GM19372 (cell line): Measurements from ENCODE around the gene PRR3.
A peak's percentile ranks its signal among the peaks of the same experiment; 100 is the strongest.

ENCODE experiments used
- ATAC-seq: cut with Tn5 transposase; IDR thresholded peaks from one replicate; pipeline ENCODE4 v1.9.1; 2021; ENCODE audit warnings: mild to moderate bottlenecking, low read depth, moderate library complexity; ENCODE audit not compliant: unreplicated experiment

PRR3 gene

DNA sequence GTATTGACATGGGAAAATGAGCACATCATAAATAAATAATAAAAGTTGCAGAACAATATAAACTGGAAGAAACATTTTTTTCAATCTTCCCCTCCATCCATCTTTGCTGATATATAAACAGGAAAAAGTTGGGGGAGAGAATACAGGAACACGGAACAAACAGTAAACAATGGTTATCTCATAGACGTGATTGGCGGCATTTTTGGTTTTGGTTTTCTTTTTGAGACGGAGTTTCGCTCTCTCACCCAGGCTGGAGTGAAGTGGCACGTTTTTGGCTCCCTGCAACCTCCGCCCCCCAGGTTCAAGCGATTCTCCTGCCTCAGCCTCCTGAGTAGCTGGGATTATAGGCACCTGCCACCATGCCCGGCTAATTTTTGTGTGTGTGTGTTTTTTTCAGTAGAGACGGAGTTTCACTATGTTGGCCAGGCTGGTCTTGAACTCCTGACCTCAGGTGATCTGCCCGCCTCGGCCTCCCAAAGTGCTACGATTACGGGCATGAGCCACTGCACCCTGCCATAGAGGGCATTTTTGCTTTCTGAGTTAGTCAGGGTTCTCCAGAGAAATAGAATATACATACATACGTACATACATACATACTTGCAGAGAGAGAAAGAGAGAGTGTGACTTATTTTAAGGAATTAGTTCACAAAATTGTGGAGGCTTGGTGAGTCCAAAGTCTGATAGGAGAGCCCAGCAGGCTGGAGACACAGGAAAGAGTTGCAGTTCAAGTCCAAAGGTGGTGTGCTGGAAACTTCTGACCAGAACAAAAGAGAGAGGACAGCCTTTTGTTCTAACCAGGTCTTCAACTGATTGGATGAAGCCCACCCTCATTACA lies 23.4 kb upstream of the PRR3 start:
- no peak for ATAC-seq

DNA sequence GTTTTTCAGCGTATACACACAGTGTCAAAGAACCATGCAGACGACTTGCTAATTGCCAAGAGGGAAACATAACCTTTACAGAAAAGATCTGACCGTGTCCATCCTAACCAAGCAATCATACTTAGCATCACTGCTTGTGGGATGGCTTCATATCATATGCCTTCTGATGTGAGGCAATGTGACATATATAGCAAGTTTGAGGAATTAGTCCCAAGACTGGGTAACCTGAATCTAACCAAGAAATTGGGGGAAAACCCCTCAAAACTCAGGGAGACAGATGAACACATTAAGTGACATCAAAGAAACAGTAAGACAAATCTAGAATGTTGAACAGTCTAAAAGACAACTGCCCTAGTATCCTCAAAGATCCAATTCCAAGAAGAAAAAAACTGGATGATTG lies 19.2 kb upstream of the PRR3 start:
- ATAC-seq, result no peak

DNA sequence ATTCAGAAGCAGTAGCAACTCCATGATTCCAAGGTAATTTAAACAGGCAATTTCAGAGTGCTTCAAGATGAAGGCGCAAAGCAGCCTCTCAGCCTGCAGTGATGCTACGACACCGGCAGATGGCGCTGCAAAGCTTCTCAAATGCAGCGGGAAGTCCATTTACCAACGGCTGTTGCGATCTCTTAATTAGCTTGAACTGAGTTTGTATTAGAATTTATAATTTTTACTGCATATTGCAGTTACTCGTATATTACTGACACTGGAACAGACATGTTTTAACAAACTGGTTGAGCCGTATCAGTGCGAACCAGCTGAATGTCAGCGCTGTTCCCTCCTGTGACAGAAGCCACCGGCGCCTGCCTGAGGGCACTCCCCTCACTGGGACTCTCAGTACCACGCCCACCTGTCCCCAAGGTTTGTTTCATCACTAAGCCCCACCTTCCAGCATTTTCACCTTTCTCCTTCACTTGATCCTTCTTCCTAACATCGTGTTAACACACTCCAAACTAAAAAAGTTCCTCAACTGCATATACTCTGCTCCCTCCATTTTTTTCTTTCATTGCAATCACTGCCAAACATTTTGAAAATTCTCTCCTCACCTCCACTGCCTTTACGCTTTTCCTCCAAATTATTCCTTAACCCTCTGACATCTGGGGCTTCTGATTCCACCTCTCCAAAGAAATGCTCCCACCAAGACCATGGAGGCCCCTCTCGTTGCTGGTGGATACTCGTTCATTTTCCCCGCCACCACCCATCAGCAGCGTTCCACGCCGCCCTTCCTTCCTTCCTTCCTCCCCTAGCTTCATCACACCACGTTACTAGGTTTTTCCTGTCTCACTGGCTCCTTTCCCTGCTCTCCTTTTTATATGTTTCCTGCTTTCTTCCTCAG lies 15.3 kb upstream of the PRR3 start:
- ATAC-seq, result no peak

DNA sequence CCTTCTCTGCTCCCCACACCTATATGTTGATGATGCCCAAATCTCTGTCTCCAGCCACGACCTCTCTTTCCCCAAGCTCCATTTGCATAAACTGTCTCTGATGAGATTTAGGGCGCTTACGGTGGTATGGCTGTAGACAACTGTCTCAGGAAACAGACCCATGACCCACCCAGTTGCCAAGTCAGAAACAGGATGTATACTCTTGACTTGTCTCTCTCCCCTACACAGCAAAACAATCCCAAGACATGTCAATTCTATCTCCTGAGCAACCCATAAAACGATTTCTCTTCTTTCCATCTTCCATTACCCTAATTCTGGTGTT lies 14.7 kb upstream of the PRR3 start:
- ATAC-seq, result no peak

DNA sequence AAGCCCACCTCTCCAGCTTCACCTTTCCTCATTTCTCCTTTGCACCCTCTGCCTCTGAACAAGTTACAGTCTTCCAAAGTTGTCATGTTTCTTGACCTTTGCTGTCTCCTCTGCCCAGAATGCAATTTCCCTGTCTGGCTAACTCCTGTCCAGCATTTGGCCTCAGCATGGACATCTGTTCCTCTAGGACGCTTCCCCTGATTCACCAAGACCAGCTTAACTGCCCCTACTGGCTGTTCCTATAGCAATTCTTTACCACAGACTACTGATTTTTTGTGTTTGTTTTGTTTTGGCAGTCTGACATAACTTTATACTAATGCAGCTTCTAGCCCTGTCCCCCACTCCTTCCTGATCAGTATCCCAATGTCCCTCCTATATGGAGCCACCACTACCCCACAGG lies 14.2 kb upstream of the PRR3 start:
- no peak for ATAC-seq

DNA sequence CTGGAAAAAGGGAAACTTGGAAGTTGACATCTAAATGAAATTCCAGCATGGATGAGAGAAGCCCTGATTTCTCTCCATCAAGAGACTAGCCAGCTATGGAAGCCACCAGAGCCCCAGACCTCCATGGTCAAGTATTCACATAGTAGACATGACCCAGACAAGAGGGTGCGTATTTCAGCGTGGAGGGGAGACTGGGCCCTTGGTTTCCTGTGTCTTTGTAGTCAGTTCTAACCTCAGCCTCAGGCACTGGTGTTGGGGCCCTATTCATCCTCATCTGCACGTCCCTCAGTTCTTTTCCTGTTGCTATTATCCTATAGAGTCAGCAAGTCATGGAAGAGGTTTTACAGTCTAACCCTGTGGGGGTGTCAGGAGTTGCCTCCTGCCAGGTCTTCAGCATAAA lies 13.3 kb upstream of the PRR3 start:
- ATAC-seq, result no peak

DNA sequence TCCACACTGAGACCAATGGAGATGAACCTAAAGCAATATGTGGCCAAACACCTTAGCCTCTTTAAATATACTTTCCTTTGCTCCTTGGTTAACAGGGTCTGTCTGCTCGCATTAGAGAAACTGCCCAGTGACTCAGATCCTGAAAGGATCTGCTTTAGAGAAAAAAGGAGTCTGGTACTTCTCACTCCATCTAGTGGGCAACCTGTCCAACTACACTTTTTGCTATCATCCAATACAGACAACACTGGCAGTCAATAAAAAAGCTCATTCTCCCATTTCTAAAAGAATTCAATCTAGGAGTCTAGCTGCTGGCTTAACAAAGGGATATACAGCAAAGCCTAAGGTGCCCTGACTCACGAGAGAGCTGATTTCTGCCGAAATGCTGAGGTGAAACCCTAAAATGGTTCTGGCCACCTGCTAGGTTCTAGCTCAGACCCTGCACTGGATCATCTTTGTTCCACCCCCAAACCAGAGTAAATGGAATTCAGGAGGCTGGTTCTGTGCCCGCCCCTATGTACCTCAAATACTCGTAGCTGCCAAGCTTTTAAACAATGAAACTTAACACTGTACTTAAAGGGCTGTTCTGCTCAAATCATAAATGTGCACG lies 12.3 kb upstream of the PRR3 start:
- ATAC-seq, result no peak

DNA sequence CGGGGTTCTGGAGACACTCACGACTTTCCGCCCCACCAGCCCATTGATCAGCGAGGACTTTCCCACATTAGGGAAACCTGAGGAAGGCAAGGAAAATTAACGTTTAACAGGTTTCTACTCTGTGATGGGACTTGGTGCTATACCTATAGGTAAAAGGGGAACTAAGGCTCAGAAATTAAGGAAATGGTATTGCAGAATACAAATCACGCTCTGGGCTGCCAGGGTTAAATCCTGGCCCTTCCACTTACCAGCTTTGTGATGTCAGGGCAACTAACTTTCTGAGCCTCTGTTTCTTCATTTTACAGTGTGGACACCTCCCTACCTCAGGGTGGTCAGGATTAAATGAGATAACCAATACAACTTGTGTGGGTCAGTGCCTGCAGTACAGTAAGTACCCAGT lies 9.6 kb upstream of the PRR3 start:
- no peak for ATAC-seq

DNA sequence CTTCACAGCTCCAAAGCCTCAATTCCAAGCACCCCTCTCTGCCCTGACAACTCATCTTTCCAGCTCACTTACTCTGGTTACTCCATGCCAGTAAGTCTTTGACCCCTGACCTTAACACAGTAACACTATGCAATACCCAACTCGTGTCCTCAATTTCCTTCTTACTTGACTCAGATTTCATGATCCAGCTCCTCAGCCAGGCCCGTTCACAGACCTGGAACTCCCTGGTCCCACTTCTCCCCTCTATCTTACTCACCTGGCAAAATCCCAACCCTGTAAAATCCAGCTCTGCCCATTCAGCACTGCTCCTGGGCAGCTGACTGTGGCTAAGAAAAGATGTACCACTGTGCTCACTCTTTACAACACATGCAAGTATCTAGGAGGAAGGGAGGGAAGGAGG lies 8.7 kb upstream of the PRR3 start:
- no peak for ATAC-seq

DNA sequence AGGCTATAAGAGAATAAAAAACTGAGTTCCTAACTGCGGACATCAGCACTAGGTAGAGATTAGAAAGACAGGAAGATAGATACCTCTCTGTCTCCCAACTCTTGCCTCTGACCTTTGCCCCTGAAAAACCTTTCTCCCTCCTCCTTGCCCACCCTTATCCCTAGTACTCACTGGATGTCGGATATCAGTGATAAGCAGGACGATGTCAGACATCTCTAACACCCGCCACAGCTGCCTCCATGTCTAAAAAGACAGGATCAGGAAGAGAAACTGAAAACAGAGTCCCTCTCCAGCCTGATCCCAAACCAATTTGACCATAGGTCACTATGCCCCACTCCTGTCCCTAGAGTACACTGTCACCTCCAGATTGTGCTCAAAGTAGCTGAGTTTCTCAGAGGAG lies 2.7 kb upstream of the PRR3 start:
- ATAC-seq, result no peak

DNA sequence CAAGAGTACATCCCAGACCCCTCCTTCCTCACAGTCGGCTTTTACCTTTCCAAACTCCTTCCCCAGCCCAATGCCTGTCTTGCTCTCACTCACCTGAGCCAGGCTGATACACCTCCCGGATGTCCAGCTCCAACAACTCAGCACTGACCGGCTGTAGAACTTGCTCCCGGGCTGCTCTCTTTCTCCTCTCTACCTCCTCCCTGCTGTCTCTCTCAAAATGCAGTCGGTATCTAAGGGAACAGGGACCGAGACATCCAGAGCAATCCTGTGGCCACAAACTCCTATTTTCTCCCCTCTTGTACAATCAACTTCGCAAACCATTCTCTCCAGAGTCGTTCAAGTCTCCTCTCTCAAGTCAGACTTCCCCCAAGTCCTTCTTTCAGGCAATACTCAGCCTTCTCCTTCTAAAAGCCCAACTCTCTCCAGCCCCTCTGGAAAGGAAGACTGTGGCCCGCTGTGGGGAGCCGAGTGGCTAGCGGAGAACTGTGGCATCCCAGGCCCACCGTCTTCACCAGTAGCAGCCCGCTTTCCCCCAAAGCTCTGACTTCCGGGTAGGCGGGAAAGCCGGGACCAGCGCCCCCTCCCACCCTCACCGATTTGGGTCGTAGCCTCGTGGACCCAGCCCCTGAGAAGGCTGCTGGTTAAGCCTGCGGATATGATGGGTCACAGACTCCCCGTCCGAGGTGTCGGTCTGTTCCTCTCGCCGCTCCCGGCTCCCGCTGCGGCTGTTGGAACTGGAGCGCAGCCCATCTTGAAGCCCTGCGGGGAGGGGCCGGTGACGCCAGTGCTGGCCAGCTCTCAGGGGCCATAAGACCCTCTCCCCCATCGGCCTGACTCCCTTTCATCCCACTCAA lies 1.9 kb upstream of the PRR3 start:
- no peak for ATAC-seq

DNA sequence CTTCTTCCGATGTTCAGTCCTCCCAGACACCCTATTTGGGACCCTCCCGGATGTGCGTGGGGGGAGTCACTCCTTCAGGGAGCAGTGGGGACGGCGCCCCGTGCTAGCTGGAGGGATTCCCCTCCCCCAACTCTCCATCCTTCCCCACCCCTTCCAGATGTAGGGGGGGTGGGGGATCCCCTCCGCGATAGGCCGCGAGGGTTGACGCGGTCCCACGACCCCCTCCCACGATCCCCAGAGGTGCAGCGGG lies 1.4 kb upstream of the PRR3 start:
- no peak for ATAC-seq

DNA sequence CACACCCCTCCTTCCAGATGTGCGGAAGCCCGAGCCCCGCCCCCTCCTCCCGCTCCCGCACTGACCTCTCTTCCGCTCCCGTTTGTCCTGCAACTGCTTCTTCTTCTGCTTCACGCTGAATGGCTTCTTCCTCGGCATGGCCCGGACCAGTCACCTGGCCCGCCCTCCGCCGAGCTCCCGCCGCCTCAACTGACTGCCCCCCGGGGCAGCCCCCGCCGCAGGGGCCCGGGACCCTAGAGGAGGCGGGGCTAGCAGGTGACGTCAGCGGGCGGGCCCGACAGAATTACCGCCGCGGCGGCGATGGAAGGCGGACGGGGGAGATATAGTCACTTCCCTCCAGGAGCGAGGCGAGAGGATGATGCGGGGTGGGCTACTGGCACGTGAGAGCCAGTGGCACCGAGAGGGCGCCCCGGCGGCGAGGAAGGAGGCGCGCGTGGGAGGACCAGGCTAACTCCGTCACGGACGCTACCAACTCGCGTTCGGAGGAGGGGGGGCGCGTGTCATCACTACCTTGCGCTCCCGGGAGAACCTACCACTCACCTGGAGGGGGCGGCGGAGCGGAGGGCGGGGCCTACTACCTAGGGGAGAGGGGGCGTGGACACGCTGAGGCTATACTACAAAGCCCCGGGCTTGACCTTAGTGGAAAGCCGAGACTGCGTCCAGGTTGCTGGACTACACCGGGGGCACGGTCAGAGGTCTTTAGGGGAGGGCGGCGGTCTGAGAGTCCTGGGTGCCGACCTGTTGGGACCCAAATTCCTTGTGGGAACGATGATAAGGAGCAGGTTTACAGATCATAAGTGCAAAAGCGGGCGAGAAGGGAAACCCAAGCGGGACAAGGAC lies 809 bp upstream of the PRR3 start, which contains the start of gene GNL1:
Gene GNL1 (minus strand): TSS at position 424 of the 840 bp plus-strand sequence. CDS start 286 bp downstream, at position 138.
- ATAC-seq, result peak; percentile 76

DNA sequence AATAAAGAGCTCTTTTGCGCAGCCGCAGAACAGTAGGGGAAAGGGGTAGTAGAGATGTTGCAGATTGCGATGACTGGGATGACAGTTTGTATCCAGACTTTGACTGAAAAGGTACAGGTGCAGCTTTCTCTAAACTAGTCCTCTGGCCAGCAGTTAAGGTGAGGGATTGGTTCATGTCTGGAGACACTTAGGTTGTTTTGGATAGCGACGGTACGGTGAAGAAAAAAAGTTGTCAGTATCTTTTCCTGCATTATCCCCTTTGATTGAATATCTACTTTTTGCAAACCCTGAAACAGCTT lies 537 bp downstream of the PRR3 start:
- ATAC-seq, result no peak

DNA sequence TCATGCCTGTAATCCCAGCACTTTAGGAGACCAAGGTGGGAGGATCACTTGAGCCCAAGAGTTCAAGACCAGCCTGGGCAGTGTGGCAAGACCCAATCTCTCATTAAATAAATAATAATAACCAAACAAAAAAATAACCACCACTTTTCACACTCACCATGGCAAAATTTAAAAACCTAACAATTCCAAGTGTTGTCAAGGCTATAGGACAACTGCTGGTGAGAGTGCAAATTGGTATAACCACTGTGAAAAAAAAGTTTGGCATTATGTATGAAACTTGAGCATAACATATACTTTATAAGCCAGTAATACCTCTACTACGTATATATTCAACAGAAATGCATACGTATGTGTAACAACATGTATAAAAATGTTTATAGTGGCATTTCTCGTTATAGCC lies 3.8 kb downstream of the PRR3 start:
- ATAC-seq, result no peak

DNA sequence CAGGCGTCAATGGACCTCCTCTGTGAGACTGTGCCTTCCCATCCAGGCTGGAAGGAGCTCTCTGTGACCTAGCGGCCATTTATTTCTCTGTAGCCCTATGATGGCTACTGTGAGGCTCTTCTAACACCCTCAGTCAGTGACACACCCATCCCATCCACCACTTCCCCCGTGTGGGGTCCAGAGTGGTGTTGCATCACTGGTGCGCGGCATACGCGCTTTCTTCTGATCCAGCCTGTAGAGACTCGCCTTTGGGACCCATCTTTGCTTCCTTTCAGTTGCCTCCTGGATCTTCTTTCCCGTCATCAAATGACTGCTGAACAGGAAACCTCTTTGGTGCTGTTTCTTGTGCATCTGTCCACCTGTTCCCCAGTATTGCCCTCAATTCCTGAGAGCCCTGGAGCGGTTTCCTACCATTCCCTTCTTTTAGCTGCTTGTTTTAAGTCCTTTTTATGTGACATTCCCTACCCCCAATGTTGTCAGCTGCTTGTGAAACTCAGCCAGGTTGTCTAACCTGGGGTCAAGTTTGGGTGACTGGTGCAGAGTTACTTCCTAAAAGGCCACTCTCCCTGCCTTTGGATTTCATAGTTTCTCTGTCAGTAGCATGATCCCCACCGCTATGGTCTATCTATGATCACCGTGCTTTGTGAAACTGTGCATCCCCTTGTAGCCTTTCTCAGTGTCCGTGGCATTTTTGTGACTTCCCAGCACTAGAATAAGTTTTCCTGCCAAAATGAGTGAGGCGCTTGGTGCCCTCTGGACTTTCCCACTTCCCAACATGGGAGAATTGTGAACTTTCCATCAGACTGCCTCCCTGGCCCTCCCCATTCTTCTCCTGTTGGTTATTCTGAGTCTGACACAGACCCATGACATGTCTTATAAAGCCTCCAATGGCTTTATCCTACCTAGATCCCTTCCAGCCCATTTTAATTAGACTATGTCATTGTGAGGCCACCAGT lies 5.7 kb downstream of the PRR3 start:
- no peak for ATAC-seq

DNA sequence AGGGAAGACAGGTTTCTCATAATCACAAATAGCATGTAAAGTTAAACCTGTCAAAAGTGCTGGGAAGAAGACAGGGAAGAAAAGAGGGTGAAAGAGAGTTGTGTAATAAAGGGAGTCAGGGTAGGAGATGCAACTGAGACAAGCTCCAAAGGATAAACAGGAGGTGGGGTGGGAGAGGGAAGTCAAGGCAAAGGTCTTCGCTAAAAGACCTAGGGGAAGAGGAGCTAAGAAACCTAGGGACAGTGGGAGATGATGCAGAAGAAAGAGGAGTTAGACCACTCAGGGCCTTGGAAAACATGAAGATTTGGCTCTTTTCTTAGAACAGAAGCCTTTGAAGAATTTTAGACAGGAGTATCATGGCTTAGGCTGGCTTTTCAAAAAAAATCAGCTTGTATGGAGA lies 7.0 kb downstream of the PRR3 start:
- no peak for ATAC-seq

DNA sequence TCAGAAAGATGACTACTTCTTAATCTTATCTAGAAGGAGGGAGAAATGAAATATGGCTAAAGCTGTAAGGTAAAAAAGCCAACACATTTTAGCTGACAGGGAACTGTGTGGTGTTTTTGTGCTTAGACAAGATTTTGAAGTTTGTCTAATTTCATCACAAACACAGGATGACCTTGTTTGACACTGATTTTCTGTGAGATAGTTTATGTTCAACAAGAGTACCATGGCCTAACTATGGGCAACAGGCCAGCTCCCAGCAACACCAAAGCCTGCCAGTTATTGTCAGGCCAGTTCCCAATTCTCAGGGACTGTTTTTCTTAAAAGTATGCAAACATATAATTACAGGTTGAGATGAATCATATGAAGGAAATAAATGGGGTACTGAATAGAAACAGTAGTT lies 8.7 kb downstream of the PRR3 start:
- no peak for ATAC-seq

DNA sequence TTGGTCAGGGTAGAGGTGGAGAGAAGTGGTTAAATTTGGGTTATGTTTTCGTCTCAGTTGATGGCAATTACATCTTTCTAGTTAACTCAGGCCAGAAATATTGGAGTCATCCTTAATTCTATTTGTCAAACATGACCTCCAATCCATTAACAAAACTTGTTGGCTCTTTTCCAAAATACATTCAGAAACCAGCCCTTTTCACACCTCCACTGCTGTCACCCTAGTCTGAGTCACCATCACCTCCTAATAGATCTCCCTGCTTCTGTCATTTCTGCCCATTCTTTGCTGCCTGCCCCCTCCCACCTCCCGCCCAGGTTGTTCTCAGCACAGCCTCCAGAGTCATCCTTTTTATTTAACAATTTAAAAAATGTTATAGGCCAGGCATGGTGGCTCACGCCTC lies 11.2 kb downstream of the PRR3 start:
- ATAC-seq, result no peak
